Astrocyte (in vitro differentiated cells and primary cell): ENCODE results near the gene CEP63. TPM values are rescaled to one million over a fixed set of nuclear protein-coding genes. Genes with fewer than 3 reads are reported as not detected.

Source experiments
- DNase-seq: peaks from one replicate; pipeline ENCODE4 v3.0.0-alpha.2; 2010; ENCODE audit warnings: low read depth
- FAIRE-seq: peaks from 2 replicates; lab custom pipeline; 2011; peaks lifted over from hg19 to GRCh38; lab: Jason Lieb, UNC
- H2AFZ ChIP-seq: 2 replicates; pipeline ENCODE4 v1.6.0; 2012; ENCODE audit warnings: low read depth, low read length, inconsistent platforms
- H3K27ac ChIP-seq: 2 replicates; pipeline ENCODE4 v1.5.1; 2011; ENCODE audit warnings: low read depth, low read length, inconsistent platforms
- H3K27me3 ChIP-seq: 2 replicates; pipeline ENCODE4 v1.6.0; 2011; ENCODE audit warnings: low read length, inconsistent platforms; ENCODE audit not compliant: insufficient read depth
- H3K36me3 ChIP-seq: 2 replicates; pipeline ENCODE4 v1.5.1; 2011; ENCODE audit warnings: low read length, inconsistent platforms; ENCODE audit not compliant: insufficient read depth
- H3K4me1 ChIP-seq: 2 replicates; pipeline ENCODE4 v1.5.1; 2011; ENCODE audit warnings: low read length, inconsistent platforms; ENCODE audit not compliant: insufficient read depth
- H3K4me2 ChIP-seq: 2 replicates; pipeline ENCODE4 v1.6.0; 2012; ENCODE audit warnings: low read length, inconsistent platforms
- H3K4me3 ChIP-seq: 2 replicates; pipeline ENCODE4 v1.5.1; 2011; ENCODE audit warnings: low read depth, mild to moderate bottlenecking, low read length, inconsistent platforms; ENCODE audit not compliant: insufficient read depth
- H3K79me2 ChIP-seq: 2 replicates; pipeline ENCODE4 v1.6.0; 2012; ENCODE audit warnings: mild to moderate bottlenecking, low read length, inconsistent platforms; ENCODE audit not compliant: insufficient read depth
- H3K9ac ChIP-seq: 2 replicates; pipeline ENCODE4 v1.6.0; 2012; ENCODE audit warnings: mild to moderate bottlenecking, low read length, inconsistent platforms
- H3K9me3 ChIP-seq: 2 replicates; pipeline ENCODE4 v1.5.1; 2012; ENCODE audit warnings: low read depth, mild to moderate bottlenecking, low read length, inconsistent platforms; ENCODE audit not compliant: insufficient read depth
- H4K20me1 ChIP-seq: 2 replicates; pipeline ENCODE4 v1.6.0; 2012; ENCODE audit warnings: low read length, inconsistent platforms; ENCODE audit not compliant: insufficient read depth
- H3K27ac Mint-ChIP-seq: one replicate; pipeline ENCODE4 v1.8.0; 2021; ENCODE audit warnings: mild to moderate bottlenecking, mixed read lengths; ENCODE audit not compliant: unreplicated experiment
- H3K27me3 Mint-ChIP-seq: one replicate; pipeline ENCODE4 v1.8.0; 2021; ENCODE audit warnings: low read depth, mixed read lengths; ENCODE audit not compliant: unreplicated experiment
- H3K36me3 Mint-ChIP-seq: one replicate; pipeline ENCODE4 v1.8.0; 2021; ENCODE audit warnings: low read depth, mixed read lengths; ENCODE audit not compliant: unreplicated experiment
- H3K4me1 Mint-ChIP-seq: one replicate; pipeline ENCODE4 v1.8.0; 2021; ENCODE audit warnings: low read depth, mixed read lengths; ENCODE audit not compliant: unreplicated experiment
- H3K4me3 Mint-ChIP-seq: one replicate; pipeline ENCODE4 v1.8.0; 2021; ENCODE audit warnings: mild to moderate bottlenecking, moderate library complexity, mixed read lengths; ENCODE audit not compliant: unreplicated experiment
- H3K9me3 Mint-ChIP-seq: one replicate; pipeline ENCODE4 v1.8.0; 2021; ENCODE audit warnings: mild to moderate bottlenecking, mixed read lengths; ENCODE audit not compliant: unreplicated experiment
- CTCF ChIP-seq: IDR thresholded peaks from 2 replicates; pipeline ENCODE4 v1.5.1; 2011; ENCODE audit warnings: low read depth, mild to moderate bottlenecking, inconsistent platforms, low read length, moderate library complexity; ENCODE audit not compliant: insufficient read depth
- EZH2 ChIP-seq: IDR thresholded peaks from 2 replicates; pipeline ENCODE4 v1.6.1; 2012; ENCODE audit warnings: mild to moderate bottlenecking, low read length, inconsistent platforms; ENCODE audit not compliant: insufficient read depth
- total RNA-seq: library from RNA; stranded (reverse); gene quantifications from 2 replicates; pipeline ENCODE4 v1.2.1, GENCODE V29; 2021

The CEP63 gene
- total RNA-seq, 1 donor from 2014 or later, result 21.3 TPM

GRCh38 chr3:134525293-134525692, 39.4 kb downstream of the CEP63 start:
- H3K27ac Mint-ChIP-seq, result no peak overlapping the region
- Histone ChIP-seq H3K36me3 (no peaks in the 10 kb centered on the region), H3K79me2 (peaks cover 16% of the 10 kb centered on the region), H3K27ac (no peak overlapping the region), H3K4me3 (no peak overlapping the region), H3K9me3 (no peaks in the 10 kb centered on the region), H3K9ac (no peak overlapping the region), H3K4me2 (no peak overlapping the region), H3K27me3 (no peaks in the 10 kb centered on the region), H3K4me1 (no peaks in the 10 kb centered on the region), H4K20me1 (no peaks in the 10 kb centered on the region), H2AFZ (no peak overlapping the region)
- TF ChIP-seq CTCF (no peak), EZH2 (no peak)
- FAIRE-seq (no peak), DNase-seq (no peak)
- H3K4me1 Mint-ChIP-seq, result peaks cover 5% of the 10 kb centered on the region
- H3K36me3 Mint-ChIP-seq, result peaks cover 27% of the 10 kb centered on the region
- H3K27me3 Mint-ChIP-seq, result no peaks in the 10 kb centered on the region
- no peak overlapping the region for H3K4me3 Mint-ChIP-seq
- H3K9me3 Mint-ChIP-seq, result peaks cover 28% of the 10 kb centered on the region

- Histone ChIP-seq H3K4me3 (no peak overlapping the region), H3K36me3 (no peaks in the 10 kb centered on the region), H3K9ac (no peak overlapping the region), H4K20me1 (no peaks in the 10 kb centered on the region), H3K79me2 (peaks cover 16% of the 10 kb centered on the region), H3K27me3 (no peaks in the 10 kb centered on the region), H3K4me2 (no peak overlapping the region), H2AFZ (no peak overlapping the region), H3K4me1 (no peaks in the 10 kb centered on the region), H3K9me3 (no peaks in the 10 kb centered on the region), H3K27ac (no peak overlapping the region)
- H3K27ac Mint-ChIP-seq, result peak overlapping the region; percentile 66
- H3K36me3 Mint-ChIP-seq, result peaks cover 27% of the 10 kb centered on the region
- TF ChIP-seq CTCF (no peak), EZH2 (no peak)
- H3K27me3 Mint-ChIP-seq, result no peaks in the 10 kb centered on the region
- FAIRE-seq (no peak), DNase-seq (no peak)
- peaks cover 5% of the 10 kb centered on the region for H3K4me1 Mint-ChIP-seq
- H3K9me3 Mint-ChIP-seq, result peaks cover 28% of the 10 kb centered on the region
- no peak overlapping the region for H3K4me3 Mint-ChIP-seq
Observed at GRCh38 chr3:134526319-134526718, 40.5 kb downstream of the CEP63 start.

GRCh38 chr3:134527037-134527436, 41.2 kb downstream of the CEP63 start:
- no peak for FAIRE-seq

More at GRCh38 chr3:134527037-134527436, 41.2 kb downstream of the CEP63 start:
- Mint-ChIP-seq H3K27ac (no peak overlapping the region), H3K9me3 (peaks cover 28% of the 10 kb centered on the region), H3K4me1 (peaks cover 5% of the 10 kb centered on the region), H3K36me3 (peaks cover 23% of the 10 kb centered on the region), H3K4me3 (no peak overlapping the region), H3K27me3 (no peaks in the 10 kb centered on the region)
- Histone ChIP-seq H3K36me3 (no peaks in the 10 kb centered on the region), H3K27me3 (no peaks in the 10 kb centered on the region), H3K79me2 (peaks cover 16% of the 10 kb centered on the region), H3K9ac (no peak overlapping the region), H2AFZ (no peak overlapping the region), H3K4me1 (no peaks in the 10 kb centered on the region), H3K4me2 (no peak overlapping the region), H3K9me3 (no peaks in the 10 kb centered on the region), H3K27ac (no peak overlapping the region), H4K20me1 (no peaks in the 10 kb centered on the region), H3K4me3 (no peak overlapping the region)
- no peak for DNase-seq
- TF ChIP-seq CTCF (peak; percentile 13), EZH2 (no peak)
